Measurements from ENCODE around the gene BLOC1S4.

BLOC1S4 gene

DNA sequence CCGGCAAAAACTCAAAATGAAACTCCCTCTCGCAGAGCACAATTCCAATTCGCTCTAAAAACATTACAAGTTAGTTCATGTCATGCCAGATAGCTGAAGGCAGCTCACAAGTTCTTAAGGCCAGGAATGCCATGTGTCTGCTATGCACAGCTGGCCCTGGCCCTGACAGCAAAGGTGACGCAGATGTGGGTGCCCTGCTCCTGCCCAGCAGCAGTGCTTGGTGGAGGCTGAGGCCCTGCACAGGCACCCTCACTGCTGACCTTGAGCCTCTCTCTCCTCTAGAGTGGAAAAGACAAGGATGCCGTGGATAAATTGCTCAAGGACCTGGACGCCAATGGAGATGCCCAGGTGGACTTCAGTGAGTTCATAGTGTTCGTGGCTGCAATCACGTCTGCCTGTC, 19.4 kb upstream of the BLOC1S4 start:
- H3K36me3 ChIP-seq (ENCODE audit: insufficient read depth, low read length): no peaks in the 10 kb centered on the region
- no peaks in the 10 kb centered on the region for H3K9me3 ChIP-seq (ENCODE audit: low read depth, low read length)
- H3K9ac ChIP-seq (ENCODE audit: insufficient read length): no peak overlapping the region
- DNase-seq (ENCODE audit: low read depth, low spot score): no peak
- no peak overlapping the region for H3K27ac ChIP-seq
- TF ChIP-seq POLR2AphosphoS5 (IDR thresholded peaks at IDR 0.05; ENCODE audit: borderline replicate concordance, low read depth, low read length): no peak
- TF ChIP-seq EZH2 (IDR thresholded peaks at IDR 0.05): no peak
- no peak for TF ChIP-seq FOXP2 (optimal IDR thresholded peaks at IDR 0.05; ENCODE audit: control extremely low read depth, extremely low read length, insufficient read depth)
- H3K4me3 ChIP-seq: no peak overlapping the region

DNA sequence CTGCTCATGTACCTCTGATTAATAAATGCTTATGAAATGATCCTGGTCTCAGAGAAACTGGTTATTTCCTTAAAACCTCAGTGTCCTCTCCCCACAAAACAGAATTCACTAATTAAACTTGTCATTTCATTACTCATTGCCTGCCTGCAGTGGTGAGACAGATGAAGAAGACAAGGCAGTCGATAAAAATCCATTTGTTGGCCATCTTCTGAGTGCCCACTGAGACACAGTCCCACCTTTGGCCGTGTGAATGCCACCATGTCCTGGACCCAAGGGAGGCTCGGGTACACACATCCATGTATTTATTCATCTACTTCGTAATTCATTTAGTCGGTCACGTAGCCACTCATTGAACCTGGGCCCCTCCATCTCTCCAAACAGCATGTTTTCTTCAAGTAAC, 18.8 kb upstream of the BLOC1S4 start:
- TF ChIP-seq FOXP2 (optimal IDR thresholded peaks at IDR 0.05; ENCODE audit: control extremely low read depth, extremely low read length, insufficient read depth): no peak
- no peak for TF ChIP-seq EZH2 (IDR thresholded peaks at IDR 0.05)
- TF ChIP-seq POLR2AphosphoS5 (IDR thresholded peaks at IDR 0.05; ENCODE audit: borderline replicate concordance, low read depth, low read length): no peak

DNA sequence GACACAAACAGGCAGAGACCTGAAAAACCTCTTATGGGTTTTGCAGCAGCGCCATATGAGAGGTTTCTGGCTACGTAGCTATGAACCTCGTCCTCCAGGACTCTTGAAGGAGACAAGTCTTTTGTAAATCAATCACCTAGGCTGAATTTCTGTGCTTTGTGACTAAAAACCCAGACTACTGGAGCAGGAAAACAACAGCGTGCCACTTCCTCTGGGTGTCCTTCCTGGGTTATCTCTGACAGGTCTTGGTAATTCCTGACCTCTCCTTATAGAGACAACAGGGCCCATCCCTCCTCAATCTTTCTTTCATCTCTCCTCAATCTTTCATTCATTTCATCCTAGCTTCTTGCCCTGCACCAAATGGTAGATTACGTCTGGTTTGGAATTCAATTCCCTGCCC, 16.6 kb upstream of the BLOC1S4 start:
- H3K9me3 ChIP-seq (ENCODE audit: low read depth, low read length): no peaks in the 10 kb centered on the region
- H3K9ac ChIP-seq (ENCODE audit: insufficient read length): no peak overlapping the region
- no peak for DNase-seq (ENCODE audit: low read depth, low spot score)
- no peak overlapping the region for H3K4me3 ChIP-seq
- TF ChIP-seq POLR2AphosphoS5 (IDR thresholded peaks at IDR 0.05; ENCODE audit: borderline replicate concordance, low read depth, low read length): no peak
- peaks cover 8% of the 10 kb centered on the region; the same call in 1 of the 2 replicates for H3K36me3 ChIP-seq (ENCODE audit: insufficient read depth, low read length)
- H3K27ac ChIP-seq: no peak overlapping the region

More for the DNA sequence above, 18.8 kb upstream of the BLOC1S4 start:
- no peaks in the 10 kb centered on the region for H3K9me3 ChIP-seq (ENCODE audit: low read depth, low read length)
- no peak overlapping the region for H3K4me3 ChIP-seq
- DNase-seq (ENCODE audit: low read depth, low spot score): no peak
- H3K9ac ChIP-seq (ENCODE audit: insufficient read length): no peak overlapping the region
- H3K27ac ChIP-seq: no peak overlapping the region
- no peaks in the 10 kb centered on the region for H3K36me3 ChIP-seq (ENCODE audit: insufficient read depth, low read length)

DNA sequence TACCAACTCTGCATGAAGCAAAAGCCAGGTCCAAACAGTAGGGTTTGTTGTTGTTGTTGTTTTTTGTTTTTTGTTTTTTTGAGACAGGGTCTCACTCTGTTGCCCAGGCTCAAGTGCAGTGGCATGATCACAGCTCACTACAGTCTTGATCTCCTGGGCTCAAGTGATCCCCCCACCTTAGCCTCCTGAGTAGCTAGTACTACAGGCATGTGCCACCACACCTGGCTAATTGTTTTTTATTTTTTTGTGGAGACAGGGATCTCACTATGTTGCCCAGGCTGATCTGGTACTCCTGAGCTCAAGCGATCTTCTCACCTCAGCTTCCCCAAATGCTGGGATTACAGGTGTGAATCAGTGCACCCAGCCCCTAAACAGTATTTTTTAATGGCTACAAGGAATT, 16.1 kb upstream of the BLOC1S4 start:
- TF ChIP-seq FOXP2 (optimal IDR thresholded peaks at IDR 0.05; ENCODE audit: control extremely low read depth, extremely low read length, insufficient read depth) (no peak), POLR2AphosphoS5 (IDR thresholded peaks at IDR 0.05; ENCODE audit: borderline replicate concordance, low read depth, low read length) (no peak)
- Histone ChIP-seq H3K36me3 (ENCODE audit: insufficient read depth, low read length) (peaks cover 8% of the 10 kb centered on the region; the same call in 1 of the 2 replicates), H3K9me3 (ENCODE audit: low read depth, low read length) (no peaks in the 10 kb centered on the region)

DNA sequence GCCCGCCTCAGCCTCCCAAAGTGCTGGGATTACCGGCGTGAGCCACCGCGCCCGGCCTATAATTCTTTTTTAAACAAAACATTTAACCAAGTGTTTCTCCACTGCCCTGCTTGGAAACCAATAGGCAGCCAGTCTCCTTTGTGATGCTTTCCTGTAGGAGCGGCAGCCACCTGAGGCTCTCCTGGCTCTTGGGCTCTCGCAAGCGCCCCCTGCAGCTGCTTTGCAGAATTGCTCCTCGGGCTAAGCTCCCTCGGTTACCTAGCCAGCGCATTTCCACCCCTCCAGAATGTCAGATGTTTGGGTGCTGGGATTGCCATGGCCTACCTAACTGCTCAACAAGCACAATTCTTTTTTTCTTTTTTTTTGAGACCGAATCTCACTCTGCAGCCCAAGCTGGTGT, 14.6 kb upstream of the BLOC1S4 start:
- peaks cover 8% of the 10 kb centered on the region; the same call in 1 of the 2 replicates for H3K36me3 ChIP-seq (ENCODE audit: insufficient read depth, low read length)
- TF ChIP-seq POLR2AphosphoS5 (IDR thresholded peaks at IDR 0.05; ENCODE audit: borderline replicate concordance, low read depth, low read length): no peak
- no peak for TF ChIP-seq EZH2 (IDR thresholded peaks at IDR 0.05)
- TF ChIP-seq FOXP2 (optimal IDR thresholded peaks at IDR 0.05; ENCODE audit: control extremely low read depth, extremely low read length, insufficient read depth): no peak

More for the DNA sequence above, 16.1 kb upstream of the BLOC1S4 start:
- DNase-seq (ENCODE audit: low read depth, low spot score): no peak
- H3K9ac ChIP-seq (ENCODE audit: insufficient read length): no peak overlapping the region
- H3K27ac ChIP-seq: no peak overlapping the region
- H3K4me3 ChIP-seq: no peak overlapping the region

DNA sequence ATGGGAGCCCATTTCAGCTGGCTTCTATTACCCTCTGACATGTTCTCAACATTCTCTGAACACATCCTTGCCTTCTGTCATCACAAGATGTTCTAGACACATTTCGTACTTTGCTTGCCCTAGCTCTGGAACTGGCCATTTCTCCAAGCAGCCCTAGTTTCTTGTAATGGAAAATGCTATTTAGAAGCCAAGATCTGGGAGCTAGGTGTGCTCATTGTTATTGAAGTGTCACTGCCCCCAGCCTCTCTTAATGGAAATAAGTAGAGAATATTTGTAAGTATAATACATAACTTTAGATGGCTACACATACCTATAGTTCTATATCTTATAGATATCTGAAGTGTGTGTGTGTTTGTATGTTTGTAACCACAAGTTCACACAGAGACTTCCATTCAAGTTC, 13.2 kb upstream of the BLOC1S4 start:
- no peak overlapping the region for H3K4me3 ChIP-seq
- TF ChIP-seq POLR2AphosphoS5 (IDR thresholded peaks at IDR 0.05; ENCODE audit: borderline replicate concordance, low read depth, low read length) (no peak), FOXP2 (optimal IDR thresholded peaks at IDR 0.05; ENCODE audit: control extremely low read depth, extremely low read length, insufficient read depth) (no peak), EZH2 (IDR thresholded peaks at IDR 0.05) (no peak)
- H3K9me3 ChIP-seq (ENCODE audit: low read depth, low read length): no peaks in the 10 kb centered on the region
- H3K27ac ChIP-seq: no peak overlapping the region
- DNase-seq (ENCODE audit: low read depth, low spot score): no peak
- H3K36me3 ChIP-seq (ENCODE audit: insufficient read depth, low read length): peaks cover 14% of the 10 kb centered on the region
- H3K9ac ChIP-seq (ENCODE audit: insufficient read length): no peak overlapping the region

More for the DNA sequence above, 14.6 kb upstream of the BLOC1S4 start:
- no peaks in the 10 kb centered on the region for H3K9me3 ChIP-seq (ENCODE audit: low read depth, low read length)
- no peak overlapping the region for H3K4me3 ChIP-seq
- H3K9ac ChIP-seq (ENCODE audit: insufficient read length): no peak overlapping the region
- no peak for DNase-seq (ENCODE audit: low read depth, low spot score)
- no peak overlapping the region for H3K27ac ChIP-seq

DNA sequence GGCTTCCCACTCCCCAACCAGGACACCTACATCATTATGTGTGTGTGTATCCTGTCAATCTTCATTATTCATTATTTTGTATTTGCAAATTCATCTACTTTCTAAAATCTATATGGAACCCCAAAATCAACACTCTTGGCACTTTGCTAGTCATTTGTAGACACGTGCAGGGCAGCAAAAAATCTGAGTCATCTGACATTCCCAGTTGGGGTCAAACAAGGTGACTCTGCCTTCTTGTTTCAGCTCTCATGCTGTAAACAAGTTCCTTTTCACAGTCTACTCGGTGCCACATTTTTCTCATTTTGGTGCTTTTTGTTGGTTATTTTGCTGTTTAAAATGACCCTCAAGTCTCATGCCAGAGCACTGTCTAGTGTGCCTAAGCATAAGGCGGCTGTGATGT, 12.2 kb upstream of the BLOC1S4 start:
- H3K4me3 ChIP-seq: no peak overlapping the region
- no peak overlapping the region for H3K9ac ChIP-seq (ENCODE audit: insufficient read length)
- no peak for DNase-seq (ENCODE audit: low read depth, low spot score)
- no peaks in the 10 kb centered on the region for H3K9me3 ChIP-seq (ENCODE audit: low read depth, low read length)
- H3K36me3 ChIP-seq (ENCODE audit: insufficient read depth, low read length): peaks cover 17% of the 10 kb centered on the region
- no peak overlapping the region for H3K27ac ChIP-seq
- TF ChIP-seq POLR2AphosphoS5 (IDR thresholded peaks at IDR 0.05; ENCODE audit: borderline replicate concordance, low read depth, low read length): no peak
- no peak for TF ChIP-seq EZH2 (IDR thresholded peaks at IDR 0.05)
- TF ChIP-seq FOXP2 (optimal IDR thresholded peaks at IDR 0.05; ENCODE audit: control extremely low read depth, extremely low read length, insufficient read depth): no peak

DNA sequence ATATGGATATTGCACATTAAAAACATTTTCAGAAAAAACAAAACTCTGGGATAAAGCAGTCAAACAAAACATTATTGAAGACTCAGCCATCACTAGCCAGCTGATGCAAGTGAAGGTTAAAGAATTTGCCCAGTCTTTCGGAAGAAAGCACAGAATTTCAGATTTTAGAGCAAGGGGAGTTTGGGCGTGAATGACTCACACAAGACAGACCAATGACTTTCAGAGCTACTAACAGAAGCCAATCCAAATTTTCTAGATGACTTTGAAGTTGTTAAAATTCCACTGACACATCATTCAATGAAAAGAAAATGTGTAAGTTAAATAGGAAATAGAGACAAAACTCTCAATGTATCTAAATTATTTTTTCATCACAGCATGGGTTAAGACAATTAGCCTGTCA, 10.3 kb upstream of the BLOC1S4 start:
- Histone ChIP-seq H3K9ac (ENCODE audit: insufficient read length) (no peak overlapping the region), H3K36me3 (ENCODE audit: insufficient read depth, low read length) (peaks cover 17% of the 10 kb centered on the region), H3K27ac (no peak overlapping the region), H3K9me3 (ENCODE audit: low read depth, low read length) (no peaks in the 10 kb centered on the region), H3K4me3 (no peak overlapping the region)
- no peak for DNase-seq (ENCODE audit: low read depth, low spot score)
- TF ChIP-seq FOXP2 (optimal IDR thresholded peaks at IDR 0.05; ENCODE audit: control extremely low read depth, extremely low read length, insufficient read depth) (no peak), POLR2AphosphoS5 (IDR thresholded peaks at IDR 0.05; ENCODE audit: borderline replicate concordance, low read depth, low read length) (no peak), EZH2 (IDR thresholded peaks at IDR 0.05) (no peak)

DNA sequence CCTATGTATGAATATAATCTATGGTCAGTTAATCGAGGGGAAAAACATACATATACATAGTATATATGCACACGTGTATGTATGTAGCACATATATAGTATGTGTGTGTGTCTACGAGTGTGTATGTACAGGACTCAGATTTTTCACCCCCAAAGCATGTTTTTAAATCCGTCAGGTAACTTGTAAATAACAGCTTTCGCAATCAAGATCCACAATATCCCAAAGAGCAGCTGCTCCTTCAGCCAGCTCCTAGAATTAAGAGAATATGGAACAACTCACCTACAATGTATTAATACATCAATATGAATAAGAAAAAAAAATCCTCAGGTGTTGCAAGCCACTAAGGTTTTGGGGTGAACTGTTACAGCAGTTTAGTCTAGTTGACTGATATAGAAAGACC, 9.8 kb upstream of the BLOC1S4 start:
- DNase-seq (ENCODE audit: low read depth, low spot score): no peak
- TF ChIP-seq EZH2 (IDR thresholded peaks at IDR 0.05): no peak
- TF ChIP-seq POLR2AphosphoS5 (IDR thresholded peaks at IDR 0.05; ENCODE audit: borderline replicate concordance, low read depth, low read length): no peak
- no peak for TF ChIP-seq FOXP2 (optimal IDR thresholded peaks at IDR 0.05; ENCODE audit: control extremely low read depth, extremely low read length, insufficient read depth)
- Histone ChIP-seq H3K27ac (no peak overlapping the region), H3K4me3 (no peak overlapping the region), H3K9me3 (ENCODE audit: low read depth, low read length) (no peaks in the 10 kb centered on the region), H3K36me3 (ENCODE audit: insufficient read depth, low read length) (peaks cover 17% of the 10 kb centered on the region), H3K9ac (ENCODE audit: insufficient read length) (no peak overlapping the region)

Measured in SK-N-MC (cell line).